Stimulated activated CD4-positive, alpha-beta T cell treated with anti-CD3 and anti-CD28 coated beads, TNF-alpha, amount 100 ng/mL, for 4 hours (primary cell): Measurements from ENCODE around the gene TIGAR.

ENCODE experiments used
- DNase-seq, 3 experiments: peaks; one replicate each; pipeline ENCODE4 v3.0.0-alpha.2; 2020; ENCODE audit warnings: low read depth in 3 of 3

The TIGAR gene

DNA sequence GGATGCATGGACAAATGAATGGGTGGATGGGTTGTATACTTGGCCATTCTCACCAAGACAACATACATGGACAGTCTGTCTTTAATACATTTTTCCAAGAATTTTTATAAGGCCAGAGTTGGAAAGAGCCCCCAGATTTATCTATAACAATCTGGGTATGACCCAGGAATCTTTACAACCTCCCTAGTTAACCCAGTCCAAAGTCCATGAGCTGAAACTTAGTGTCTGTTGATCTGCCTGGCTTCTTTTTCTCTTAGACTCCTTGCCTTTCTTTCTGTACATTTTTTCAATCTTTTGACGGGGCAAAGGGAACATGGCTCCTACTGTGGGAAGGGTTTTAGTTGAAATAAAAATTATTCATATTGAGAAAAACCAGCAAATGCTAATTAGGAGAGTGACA is 57.8 kb downstream of the TIGAR start:
- DNase-seq: no peak

DNA sequence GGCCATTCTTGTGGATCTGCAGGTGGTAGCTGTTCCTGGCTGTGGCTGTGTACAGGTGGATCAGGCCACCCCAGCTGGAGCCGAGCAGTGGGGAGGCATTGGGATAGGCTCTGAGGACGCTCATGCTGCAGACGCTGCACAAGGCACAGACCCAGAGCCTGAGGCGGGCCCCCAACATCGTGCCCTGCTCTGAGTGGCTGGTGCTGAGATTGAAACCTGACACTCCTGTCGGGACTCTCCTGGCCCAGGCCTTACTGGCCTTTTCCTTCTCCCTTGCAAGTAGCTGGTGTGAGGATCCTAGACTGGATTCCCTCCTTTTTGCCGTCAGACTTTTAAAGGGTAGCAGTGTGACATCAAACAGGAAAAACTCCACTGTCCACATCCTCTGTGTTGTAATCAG is 58.4 kb downstream of the TIGAR start, which contains the start of gene FGF23:
TSS of gene FGF23 (minus strand) at position 308 of the 400 bp plus-strand sequence. CDS start at position 178, 130 bp downstream.
- no peak for DNase-seq

DNA sequence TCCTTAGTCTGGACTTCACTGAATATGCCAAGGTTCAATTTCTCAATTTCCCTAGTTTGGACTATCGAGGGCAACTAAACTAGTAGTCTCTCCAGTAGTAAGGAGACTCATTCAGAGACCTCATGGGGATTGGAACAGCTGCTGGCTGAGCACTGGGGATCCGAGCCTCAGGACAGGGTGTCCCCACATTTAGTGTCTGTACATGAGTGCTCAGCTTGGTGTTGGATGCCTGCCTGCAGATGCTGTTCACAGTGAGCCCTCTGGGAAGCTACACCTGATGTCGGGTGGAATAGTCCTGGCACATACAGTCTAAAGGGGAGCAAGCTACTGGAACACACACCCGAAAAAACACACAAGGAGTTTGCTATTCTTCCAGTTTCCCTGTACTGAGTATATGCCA is 59.3 kb downstream of the TIGAR start:
- DNase-seq: no peak

DNA sequence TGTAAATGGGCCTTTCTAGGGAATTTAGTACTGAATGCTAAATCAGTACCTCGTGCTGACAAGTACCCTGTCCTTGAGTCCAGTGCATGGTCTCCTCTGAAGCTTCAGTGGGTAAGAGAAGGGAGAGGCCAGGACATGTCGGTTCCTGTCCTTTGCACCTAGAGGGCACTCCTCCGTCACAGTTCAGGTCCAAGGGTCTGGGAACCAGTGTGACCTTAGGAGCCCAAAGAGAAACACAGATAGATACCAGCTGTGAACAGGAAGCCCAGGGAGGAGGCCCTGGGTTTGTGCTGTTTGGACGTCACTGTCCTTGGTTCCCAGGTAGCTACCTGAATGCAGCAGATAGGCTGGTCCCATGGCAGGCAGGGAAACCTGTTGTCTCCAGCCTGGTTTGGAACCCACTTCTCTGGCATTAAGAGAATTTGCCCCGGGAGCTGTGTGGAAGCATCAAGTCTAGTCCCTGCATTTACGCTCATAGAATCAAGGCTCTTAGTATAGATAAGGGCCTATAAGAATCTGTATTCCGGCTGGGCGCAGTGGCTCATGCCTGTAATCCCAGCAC is 62.4 kb downstream of the TIGAR start:
- no peak for DNase-seq

DNA sequence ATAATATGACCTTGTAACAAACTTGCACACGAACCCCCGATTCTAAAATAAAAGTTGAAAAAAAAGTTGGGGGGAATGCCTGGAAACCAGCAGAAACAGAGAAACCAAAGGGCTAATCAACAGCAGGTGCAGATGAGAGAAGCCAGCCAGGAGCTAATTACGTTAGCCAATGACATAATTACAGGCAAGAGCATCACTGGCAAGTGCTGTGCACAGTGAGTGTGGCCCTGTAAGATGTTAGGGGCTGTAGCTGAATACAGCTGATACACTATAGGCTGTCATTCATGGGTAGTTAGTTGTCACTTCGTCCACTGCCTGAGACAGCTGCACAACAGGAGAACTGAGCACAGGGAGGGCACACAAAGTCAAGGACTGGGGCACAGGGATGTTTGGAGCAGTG is 65.8 kb downstream of the TIGAR start:
- DNase-seq: no peak

DNA sequence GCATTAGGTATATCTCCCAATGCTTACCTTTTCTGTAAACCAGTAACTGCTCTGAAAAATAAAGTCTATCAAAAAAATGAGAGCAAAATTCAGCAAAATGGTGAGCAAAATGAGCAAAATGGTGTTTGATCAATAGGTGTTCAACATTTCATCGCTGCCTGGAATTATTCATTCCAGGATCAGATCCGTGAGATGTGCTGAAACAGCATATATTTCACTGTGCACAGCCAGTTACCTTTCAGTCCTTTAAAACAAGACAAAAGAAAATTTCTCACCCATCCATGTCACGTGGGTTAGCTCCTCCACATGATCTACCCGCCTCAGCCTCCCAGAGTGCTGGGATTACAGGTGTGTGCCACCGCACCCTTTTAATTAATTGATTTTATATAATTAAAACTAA is 66.6 kb downstream of the TIGAR start:
- DNase-seq: no peak

DNA sequence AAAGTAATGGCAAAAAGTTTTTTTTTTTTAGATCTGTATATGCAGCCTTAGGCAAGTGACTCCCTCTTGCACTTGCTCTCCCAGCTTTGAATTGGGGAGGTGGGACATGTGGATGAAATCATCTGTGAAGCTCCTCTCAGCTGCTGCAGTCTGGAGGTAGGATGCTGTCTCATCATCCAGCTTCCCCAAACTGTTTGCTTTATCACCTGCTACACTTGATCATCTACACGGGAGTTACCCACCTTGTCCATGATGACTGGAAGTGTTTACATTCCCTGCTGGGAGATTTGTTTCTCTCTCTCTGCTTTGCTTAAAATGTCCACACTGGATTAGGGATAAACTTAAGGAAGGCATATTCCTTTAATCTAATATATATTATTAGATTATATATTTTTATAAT is 67.0 kb downstream of the TIGAR start:
- no peak for DNase-seq

DNA sequence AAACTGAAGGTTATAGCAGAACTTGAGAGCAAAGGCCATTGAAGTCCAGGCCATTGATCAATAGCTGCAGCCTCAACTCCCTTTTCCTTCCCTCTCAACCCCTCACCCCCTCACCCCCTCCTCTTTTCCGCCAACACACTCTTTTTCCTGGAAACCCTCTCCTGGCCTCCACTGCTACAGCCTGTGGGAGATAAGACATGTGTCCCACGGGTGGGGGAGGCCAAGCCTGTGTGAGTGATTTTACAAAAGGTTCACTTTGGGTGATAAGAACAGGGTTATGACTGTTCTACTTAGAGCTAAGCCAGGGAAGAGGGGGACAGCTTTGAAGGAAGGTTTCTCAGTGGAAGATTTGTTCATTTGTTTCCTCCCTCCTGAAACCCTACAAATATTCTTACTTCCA is 67.6 kb downstream of the TIGAR start:
- no peak for DNase-seq

DNA sequence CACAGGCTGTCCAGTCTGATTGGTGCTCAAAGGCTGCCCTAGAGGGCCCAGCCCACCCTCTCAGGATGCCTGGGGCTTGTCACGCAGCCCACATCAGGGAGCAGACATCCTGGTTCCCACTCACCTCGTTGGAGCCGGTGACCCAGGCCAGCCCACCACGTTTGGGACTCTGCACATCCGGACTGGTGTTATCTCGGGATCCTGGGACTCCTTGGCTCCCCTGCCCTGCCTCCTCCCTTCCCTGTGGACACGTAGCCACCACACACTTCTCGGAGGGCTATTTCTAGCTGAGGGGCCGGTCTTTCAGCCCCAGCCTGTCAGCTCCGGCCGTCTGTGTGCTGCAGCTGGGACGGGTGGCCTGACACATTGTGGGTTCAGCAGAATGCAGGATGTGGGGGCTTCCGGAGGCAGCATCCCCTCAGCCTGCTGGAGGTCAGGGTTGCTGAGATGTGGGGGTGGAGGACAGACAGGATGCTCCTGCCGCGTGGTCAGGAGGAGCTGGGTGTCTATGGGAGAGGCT is 71.3 kb downstream of the TIGAR start:
- no peak for DNase-seq

DNA sequence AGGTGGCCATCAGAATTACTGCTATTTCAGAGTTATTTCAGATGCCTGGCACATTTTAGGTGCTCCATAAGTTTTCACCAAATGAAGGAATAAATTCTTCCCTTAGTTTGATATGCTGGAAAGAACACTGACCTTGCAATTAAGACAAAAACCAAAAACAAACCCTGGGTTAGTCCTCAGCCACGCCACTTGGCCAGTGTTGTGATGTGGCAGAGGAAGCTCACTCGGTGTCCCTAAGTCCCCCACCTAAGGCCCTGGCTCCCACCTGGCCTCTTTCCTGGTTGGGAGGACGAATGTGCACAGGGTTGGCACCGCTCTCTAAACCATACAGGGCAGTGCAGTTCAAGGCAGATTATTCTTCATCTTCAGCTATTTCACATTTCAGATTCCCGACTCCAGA is 72.2 kb downstream of the TIGAR start:
- no peak for DNase-seq

DNA sequence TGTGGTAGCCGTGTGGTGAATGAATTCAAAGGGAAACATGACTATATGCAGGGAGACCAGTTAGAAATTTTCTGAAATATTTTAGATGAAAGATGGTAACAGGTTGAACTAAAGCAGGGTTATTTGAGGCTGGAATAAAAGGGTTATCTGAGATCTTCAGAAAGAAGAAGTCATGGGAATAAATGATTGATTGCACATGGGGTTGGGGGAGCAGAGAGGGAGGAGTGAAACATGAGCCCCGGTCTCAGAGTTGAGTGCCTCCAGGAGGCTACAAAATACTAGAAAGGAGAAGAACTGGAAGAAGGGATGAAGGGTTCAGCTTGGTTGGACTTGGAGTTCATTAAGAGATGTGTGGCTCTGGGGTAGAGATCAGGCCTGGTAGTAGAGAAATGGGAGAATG is 74.8 kb downstream of the TIGAR start:
- DNase-seq: no peak

DNA sequence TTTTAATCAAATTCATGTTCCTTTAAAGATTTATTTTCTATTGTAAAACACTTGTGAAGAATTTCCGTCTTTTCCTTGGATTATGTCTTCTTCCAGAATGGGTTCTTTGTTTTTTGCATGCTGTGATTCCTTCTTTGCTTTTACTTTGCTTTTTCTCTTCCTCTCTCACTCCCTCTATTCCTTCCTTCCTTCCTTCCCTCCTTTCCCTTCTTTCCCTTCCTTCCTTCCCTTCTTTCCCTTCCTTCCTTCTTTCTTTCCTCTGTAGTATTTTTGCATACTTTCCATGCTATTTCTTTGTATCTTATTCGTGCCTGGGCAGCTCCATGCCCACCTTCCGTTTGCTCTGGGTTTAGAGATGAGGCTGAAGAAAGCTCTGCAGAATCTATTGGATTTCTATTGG is 80.1 kb downstream of the TIGAR start:
- no peak for DNase-seq

DNA sequence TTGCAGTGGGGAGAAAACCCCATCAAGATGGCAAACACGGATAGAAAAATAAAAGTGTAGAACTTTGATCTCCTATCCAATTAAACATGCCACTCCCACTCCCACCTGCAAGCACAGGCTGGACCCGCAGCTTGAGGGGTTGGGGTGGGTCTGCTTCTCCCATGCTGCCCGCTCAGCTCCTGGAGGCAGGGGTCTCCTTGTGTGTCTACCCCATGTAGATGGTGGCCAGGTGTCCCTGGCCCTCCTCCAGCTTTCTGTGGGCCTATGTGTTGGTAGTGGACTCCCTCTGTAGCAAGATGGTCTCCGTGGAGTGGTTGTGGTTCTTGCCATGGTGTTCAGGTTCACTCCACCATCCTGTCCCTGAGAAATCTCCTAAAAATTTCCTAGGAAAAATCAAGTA is 82.0 kb downstream of the TIGAR start:
- DNase-seq: no peak
